Uterus (tissue), 2 donors: ENCODE measurements around the gene FANCL.

Experiments used
- CTCF ChIP-seq, 4 experiments: fragments of 200-600 bp in 2 of 4; fragments of 450-650 bp in 2 of 4; sonication (generic) in 2 of 4; IDR thresholded peaks; one replicate each; pipeline ENCODE4 v1.5.1; 2016 to 2019; ENCODE audit warnings: antibody characterized with exemption in 4 of 4, mild to moderate bottlenecking in 2 of 4, moderate library complexity in 1 of 4
- POLR2A ChIP-seq, 2 donors: fragments of 450-650 bp; IDR thresholded peaks; one replicate each; pipeline ENCODE4 v1.6.1; 2016; ENCODE audit warnings: antibody characterized with exemption in 2 of 2, mild to moderate bottlenecking in 1 of 2, moderate library complexity in 1 of 2

- TF ChIP-seq CTCF (IDR thresholded peaks at IDR 0.05) (no peak), POLR2A (IDR thresholded peaks at IDR 0.05) (no peak)
Measured at GRCh38 chr2:58195662-58196061, 45.5 kb downstream of the FANCL start.
